ENCODE measurements around the gene RNF223.
A peak's percentile ranks its signal among the peaks of the same experiment; 100 is the strongest.
"Not testable (repeated sequence)": the region's sequence is repeated elsewhere in the genome, so short reads cannot be mapped to it uniquely, and the experiment has no call there.

Gene RNF223

GRCh38 chr1:1079408-1080121, 5.5 kb upstream of the RNF223 start:
- Mint-ChIP-seq H3K27ac (no peak overlapping the region), H3K9me3 (no peaks in the 10 kb centered on the region), H3K4me1 (peaks cover 9% of the 10 kb centered on the region), H3K27me3 (peaks cover 3% of the 10 kb centered on the region), H3K36me3 (no peaks in the 10 kb centered on the region), H3K4me3 (peak overlapping the region; percentile 65)
- ATAC-seq (ENCODE audit: low read depth): peak; percentile 86
- DNase-seq (ENCODE audit: low spot score in 2 of 2): peak in 1 of 2 donors; percentile 54

DNA sequence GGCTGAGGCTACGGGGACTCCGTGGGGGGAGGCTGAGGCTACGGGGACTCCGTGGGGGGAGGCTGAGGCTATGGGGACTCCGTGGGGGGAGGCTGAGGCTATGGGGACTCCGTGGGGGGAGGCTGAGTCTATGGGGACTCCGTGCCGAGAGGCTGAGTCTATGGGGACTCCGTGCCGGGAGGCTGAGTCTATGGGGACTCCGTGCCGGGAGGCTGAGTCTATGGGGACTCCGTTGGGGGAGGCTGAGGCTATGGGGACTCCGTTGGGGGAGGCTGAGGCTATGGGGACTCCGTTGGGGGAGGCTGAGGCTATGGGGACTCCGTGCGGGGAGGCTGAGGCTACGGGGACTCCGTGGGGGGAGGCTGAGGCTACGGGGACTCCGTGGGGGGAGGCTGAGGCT, 3.3 kb upstream of the RNF223 start:
- not testable (repeated sequence) for H3K4me3 Mint-ChIP-seq; H3K27me3 Mint-ChIP-seq; H3K4me1 Mint-ChIP-seq; H3K36me3 Mint-ChIP-seq; H3K9me3 Mint-ChIP-seq; ATAC-seq (ENCODE audit: low read depth); DNase-seq (ENCODE audit: low spot score in 2 of 2); H3K27ac Mint-ChIP-seq

- H3K36me3 Mint-ChIP-seq: no peaks in the 10 kb centered on the region
- no peaks in the 10 kb centered on the region for H3K9me3 Mint-ChIP-seq
- no peak for DNase-seq (ENCODE audit: low spot score in 2 of 2)
- H3K4me1 Mint-ChIP-seq: peaks cover 10% of the 10 kb centered on the region
- H3K27ac Mint-ChIP-seq: no peak overlapping the region
- ATAC-seq (ENCODE audit: low read depth): no peak
- peaks cover 4% of the 10 kb centered on the region for H3K27me3 Mint-ChIP-seq
- H3K4me3 Mint-ChIP-seq: no peak overlapping the region
Measured at GRCh38 chr1:1075148-1075935, 1.2 kb upstream of the RNF223 start.

DNA sequence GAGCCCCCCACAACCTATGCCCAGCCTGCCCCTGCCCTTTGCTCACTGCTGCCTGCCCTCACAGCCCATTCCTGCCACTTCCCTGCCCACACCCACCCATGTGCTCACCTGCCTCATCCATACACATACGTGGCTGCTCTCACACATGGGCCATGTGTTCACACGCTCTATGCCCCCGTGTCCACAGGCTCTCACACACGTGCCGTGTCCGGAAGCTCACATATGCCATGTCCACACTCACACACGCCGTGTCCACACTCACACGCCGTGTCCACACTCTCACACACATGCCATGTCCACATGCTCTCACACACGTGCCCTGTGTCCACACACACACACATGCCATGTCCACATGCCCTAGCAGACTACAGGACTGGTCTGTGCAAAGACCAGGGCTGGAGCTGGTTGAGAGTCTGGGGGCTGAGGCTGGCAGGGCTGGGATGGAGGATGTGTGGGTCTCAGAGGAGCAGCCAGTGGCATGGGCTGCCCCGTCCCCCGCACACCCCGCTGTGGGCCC, 583 bp upstream of the RNF223 start:
- Mint-ChIP-seq H3K9me3 (no peaks in the 10 kb centered on the region), H3K27me3 (peaks cover 4% of the 10 kb centered on the region), H3K4me3 (no peak overlapping the region), H3K36me3 (no peaks in the 10 kb centered on the region), H3K27ac (no peak overlapping the region), H3K4me1 (peaks cover 11% of the 10 kb centered on the region)
- ATAC-seq (ENCODE audit: low read depth) (no peak), DNase-seq (ENCODE audit: low spot score in 2 of 2) (no peak)

DNA sequence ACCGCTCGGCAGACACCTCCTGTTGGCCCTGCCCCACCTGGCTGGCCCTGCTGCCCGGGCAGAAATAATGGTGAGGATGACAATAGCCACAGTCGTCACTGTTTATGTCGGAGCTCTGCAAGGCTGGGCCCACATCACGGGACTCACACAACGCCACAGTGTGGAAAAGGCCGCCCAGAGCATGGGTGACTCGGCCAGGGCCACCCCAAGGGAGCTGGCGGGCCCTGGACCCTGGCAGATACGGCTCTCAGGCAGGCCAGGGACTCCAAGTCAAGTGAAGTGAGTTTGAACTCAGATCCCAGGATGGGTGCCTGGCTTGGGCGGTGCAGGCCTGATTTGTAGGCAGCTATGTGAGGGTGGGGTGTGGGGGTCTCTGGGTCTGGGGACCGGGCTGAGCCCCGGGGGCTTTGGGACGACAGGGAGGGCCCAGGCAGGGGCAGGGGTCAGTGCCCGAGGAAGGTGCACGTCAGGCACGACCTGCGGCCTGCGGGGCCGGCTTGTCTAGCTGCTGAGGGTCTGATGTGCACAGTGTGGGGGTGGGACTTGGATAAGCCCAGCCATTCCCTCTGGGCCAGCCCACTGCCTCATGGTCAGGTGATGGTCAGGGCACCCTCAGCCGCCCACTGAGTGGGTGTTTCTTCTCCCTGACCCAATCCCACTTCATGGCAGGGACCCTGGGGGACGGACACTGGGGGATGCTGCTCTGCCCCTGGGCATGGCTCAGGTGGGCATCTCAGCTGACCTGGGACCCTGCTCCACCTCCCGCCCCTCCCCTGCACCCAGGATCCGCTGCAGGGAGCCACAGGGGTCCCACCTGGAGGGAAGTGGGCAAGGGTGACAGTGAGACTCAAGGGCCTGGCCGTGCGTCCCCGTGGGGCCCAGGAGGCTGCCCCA, 1.0 kb downstream of the RNF223 start:
- H3K4me1 Mint-ChIP-seq: peaks cover 11% of the 10 kb centered on the region
- H3K36me3 Mint-ChIP-seq: peaks cover 2% of the 10 kb centered on the region
- H3K9me3 Mint-ChIP-seq: no peaks in the 10 kb centered on the region
- H3K4me3 Mint-ChIP-seq: no peak overlapping the region
- H3K27me3 Mint-ChIP-seq: peaks cover 4% of the 10 kb centered on the region
- no peak overlapping the region for H3K27ac Mint-ChIP-seq
- ATAC-seq (ENCODE audit: low read depth) (no peak), DNase-seq (ENCODE audit: low spot score in 2 of 2) (no peak)

GRCh38 chr1:1072299-1072848, 1.7 kb downstream of the RNF223 start:
- Mint-ChIP-seq H3K4me3 (no peak overlapping the region), H3K27me3 (peaks cover 4% of the 10 kb centered on the region), H3K4me1 (peaks cover 11% of the 10 kb centered on the region), H3K36me3 (peaks cover 2% of the 10 kb centered on the region), H3K9me3 (no peaks in the 10 kb centered on the region), H3K27ac (no peak overlapping the region)
- DNase-seq (ENCODE audit: low spot score in 2 of 2): no peak
- no peak for ATAC-seq (ENCODE audit: low read depth)

GRCh38 chr1:1071486-1072298, 2.4 kb downstream of the RNF223 start:
- ATAC-seq (ENCODE audit: low read depth) (no peak), DNase-seq (ENCODE audit: low spot score in 2 of 2) (no peak)
- no peak overlapping the region for H3K4me3 Mint-ChIP-seq
- H3K27me3 Mint-ChIP-seq: peaks cover 4% of the 10 kb centered on the region
- H3K27ac Mint-ChIP-seq: peak overlapping the region; percentile 98
- no peaks in the 10 kb centered on the region for H3K9me3 Mint-ChIP-seq
- H3K4me1 Mint-ChIP-seq: peaks cover 11% of the 10 kb centered on the region
- H3K36me3 Mint-ChIP-seq: peaks cover 2% of the 10 kb centered on the region

- Mint-ChIP-seq H3K9me3 (no peaks in the 10 kb centered on the region), H3K36me3 (peaks cover 2% of the 10 kb centered on the region), H3K4me3 (peak overlapping the region; percentile 89), H3K27ac (peak overlapping the region; percentile 98), H3K4me1 (peaks cover 11% of the 10 kb centered on the region), H3K27me3 (peaks cover 4% of the 10 kb centered on the region)
- ATAC-seq (ENCODE audit: low read depth): peak; percentile 58
- peak; percentile 67 to 70 for DNase-seq (ENCODE audit: low spot score in 2 of 2)
Measured at GRCh38 chr1:1069711-1070676, 4.1 kb downstream of the RNF223 start.

DNA sequence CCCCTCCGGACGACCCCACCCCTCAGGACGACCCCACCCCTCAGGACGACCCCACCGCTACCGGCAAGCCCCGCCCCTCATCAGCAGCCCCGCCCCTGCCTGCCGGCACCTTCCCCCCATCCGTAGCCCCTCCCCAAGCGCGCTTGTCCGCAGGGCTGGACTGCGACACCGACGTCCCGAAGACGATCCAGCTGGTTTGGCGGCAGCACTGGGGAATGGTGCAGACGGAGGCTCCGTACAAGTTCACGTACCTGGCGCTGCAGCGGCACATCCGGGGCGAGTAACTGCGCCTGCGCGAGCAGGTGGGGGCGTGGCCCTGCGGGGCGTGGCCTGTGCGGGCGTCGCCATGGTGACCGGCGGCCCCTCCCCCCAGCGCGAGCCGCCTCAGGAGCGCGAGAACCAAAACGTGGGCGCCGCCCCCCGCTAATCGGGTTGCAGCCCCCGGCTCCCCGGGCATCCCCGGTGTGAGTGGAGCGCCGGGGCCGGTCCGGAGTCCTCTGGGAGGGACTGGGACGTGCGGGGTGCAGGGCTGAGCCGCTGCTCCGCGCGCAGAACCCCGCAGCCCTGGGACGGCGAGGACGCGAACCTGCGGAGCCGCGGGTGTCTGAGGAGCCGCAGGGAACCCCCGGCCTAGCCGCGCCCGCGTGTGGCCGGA, 4.9 kb downstream of the RNF223 start:
- ATAC-seq (ENCODE audit: low read depth): peak; percentile 44
- Mint-ChIP-seq H3K9me3 (no peaks in the 10 kb centered on the region), H3K27me3 (no peaks in the 10 kb centered on the region), H3K4me3 (peak overlapping the region; percentile 87), H3K36me3 (peaks cover 2% of the 10 kb centered on the region), H3K27ac (peak overlapping the region; percentile 98), H3K4me1 (peaks cover 12% of the 10 kb centered on the region)
- DNase-seq (ENCODE audit: low spot score in 2 of 2): peak; percentile 98 to 99

DNA sequence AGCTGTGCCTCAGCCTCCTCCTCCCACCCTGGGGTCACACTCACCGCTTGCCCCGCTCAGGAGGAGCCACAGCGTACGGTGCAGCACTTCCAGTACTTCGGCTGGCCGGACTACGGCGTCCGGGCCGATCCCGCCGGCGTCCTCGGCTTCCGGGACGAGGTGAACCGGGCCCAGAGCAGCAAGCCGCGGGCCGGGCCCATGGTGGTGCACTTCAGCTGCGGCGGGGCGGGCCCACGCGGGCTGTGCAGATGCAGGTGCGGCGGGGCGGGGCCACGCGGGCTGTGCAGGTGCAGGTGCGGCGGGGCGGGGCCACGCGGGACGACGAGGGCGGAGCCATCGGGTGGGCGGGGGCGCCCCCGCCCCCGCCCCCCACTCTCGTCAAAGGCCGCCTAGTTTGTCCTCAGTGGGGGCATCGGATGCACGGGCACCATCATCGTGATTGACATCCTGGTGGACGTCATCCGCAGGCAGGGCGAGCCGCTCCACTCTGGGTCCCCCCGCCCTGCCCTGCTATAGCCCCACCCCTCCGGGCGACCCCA, 5.5 kb downstream of the RNF223 start:
- H3K4me1 Mint-ChIP-seq: peaks cover 14% of the 10 kb centered on the region
- H3K27me3 Mint-ChIP-seq: no peaks in the 10 kb centered on the region
- peaks cover 2% of the 10 kb centered on the region for H3K36me3 Mint-ChIP-seq
- peak overlapping the region; percentile 82 for H3K4me3 Mint-ChIP-seq
- ATAC-seq (ENCODE audit: low read depth) (peak; percentile 65), DNase-seq (ENCODE audit: low spot score in 2 of 2) (peak; percentile 82 to 88)
- peak overlapping the region; percentile 98 for H3K27ac Mint-ChIP-seq
- H3K9me3 Mint-ChIP-seq: no peaks in the 10 kb centered on the region

- Mint-ChIP-seq H3K27me3 (no peaks in the 10 kb centered on the region), H3K9me3 (no peaks in the 10 kb centered on the region), H3K4me3 (peak overlapping the region; percentile 82), H3K4me1 (peaks cover 14% of the 10 kb centered on the region), H3K27ac (peak overlapping the region; percentile 98), H3K36me3 (peaks cover 2% of the 10 kb centered on the region)
- DNase-seq (ENCODE audit: low spot score in 2 of 2) (no peak), ATAC-seq (ENCODE audit: low read depth) (no peak)
Measured at GRCh38 chr1:1067860-1068516, 6.1 kb downstream of the RNF223 start.
